Loucy (cell line): ENCODE data around the gene LRRC42.

ENCODE experiments used
- H2AFZ ChIP-seq: fragments of 200-600 bp; sonication (generic); 2 replicates; pipeline ENCODE4 v1.6.0; 2016; ENCODE audit warnings: antibody characterized with exemption, mild to moderate bottlenecking, low read length, moderate library complexity
- H3F3A ChIP-seq: fragments of 200-600 bp; 2 replicates; pipeline ENCODE4 v1.6.0; 2016; ENCODE audit warnings: antibody characterized with exemption, low read depth, mild to moderate bottlenecking
- H3K27me3 ChIP-seq: fragments of 200-600 bp; sonication (generic); 2 replicates; pipeline ENCODE4 v1.6.1; 2014; ENCODE audit warnings: low read length, mild to moderate bottlenecking; ENCODE audit not compliant: insufficient read depth, poor library complexity, severe bottlenecking
- H3K36me3 ChIP-seq: fragments of 200-600 bp; sonication (generic); 2 replicates; pipeline ENCODE4 v1.6.1; 2016; ENCODE audit warnings: low read length; ENCODE audit not compliant: insufficient read depth
- H3K4me1 ChIP-seq: fragments of 200-600 bp; sonication (generic); 2 replicates; pipeline ENCODE4 v1.5.1; 2014; ENCODE audit warnings: low read length, mild to moderate bottlenecking; ENCODE audit not compliant: insufficient read depth, poor library complexity, severe bottlenecking
- H3K4me2 ChIP-seq: fragments of 200-600 bp; sonication (generic); 2 replicates; pipeline ENCODE4 v1.6.0; 2014; ENCODE audit warnings: antibody characterized with exemption, low read length, low read depth, mild to moderate bottlenecking; ENCODE audit not compliant: poor library complexity, severe bottlenecking
- H3K4me3 ChIP-seq: fragments of 200-600 bp; sonication (generic); 2 replicates; pipeline ENCODE4 v1.5.1; 2014; ENCODE audit warnings: low read length, mild to moderate bottlenecking, mixed read lengths; ENCODE audit not compliant: poor library complexity, severe bottlenecking
- H3K79me2 ChIP-seq: fragments of 200-600 bp; sonication (generic); 2 replicates; pipeline ENCODE4 v1.6.1; 2014; ENCODE audit warnings: low read length; ENCODE audit not compliant: insufficient read depth
- H3K9ac ChIP-seq: fragments of 200-600 bp; sonication (generic); 2 replicates; pipeline ENCODE4 v1.6.0; 2014; ENCODE audit warnings: mild to moderate bottlenecking, low read depth, low read length, moderate library complexity; ENCODE audit not compliant: poor library complexity, severe bottlenecking
- H3K9me2 ChIP-seq: fragments of 200-600 bp; sonication (generic); replicated peaks from 2 replicates; pipeline ENCODE4 v1.6.1; 2016; ENCODE audit warnings: low read depth, low read length, mixed read lengths
- H3K9me3 ChIP-seq: fragments of 200-600 bp; sonication (generic); 2 replicates; pipeline ENCODE4 v1.6.1; 2014; ENCODE audit warnings: mild to moderate bottlenecking, antibody characterized with exemption, low read length, low read depth; ENCODE audit not compliant: insufficient read depth
- H4K20me1 ChIP-seq: fragments of 200-600 bp; sonication (generic); 2 replicates; pipeline ENCODE4 v1.6.0; 2014; ENCODE audit warnings: antibody characterized with exemption, low read length, mild to moderate bottlenecking; ENCODE audit not compliant: insufficient read depth, poor library complexity, severe bottlenecking
- EZH2phosphoT487 ChIP-seq: fragments of 200-600 bp; IDR thresholded peaks from 2 replicates; pipeline ENCODE4 v1.6.1; 2018; ENCODE audit warnings: antibody characterized with exemption, mild to moderate bottlenecking, moderate library complexity, borderline replicate concordance
- TF ChIP-seq, protein P1 (sequence below): fragments of 200-600 bp; sonication (generic); conservative IDR thresholded peaks from 2 replicates; pipeline ENCODE4 v1.5.1; 2014; ENCODE audit warnings: mild to moderate bottlenecking, antibody characterized with exemption, low read length

LRRC42 gene

DNA sequence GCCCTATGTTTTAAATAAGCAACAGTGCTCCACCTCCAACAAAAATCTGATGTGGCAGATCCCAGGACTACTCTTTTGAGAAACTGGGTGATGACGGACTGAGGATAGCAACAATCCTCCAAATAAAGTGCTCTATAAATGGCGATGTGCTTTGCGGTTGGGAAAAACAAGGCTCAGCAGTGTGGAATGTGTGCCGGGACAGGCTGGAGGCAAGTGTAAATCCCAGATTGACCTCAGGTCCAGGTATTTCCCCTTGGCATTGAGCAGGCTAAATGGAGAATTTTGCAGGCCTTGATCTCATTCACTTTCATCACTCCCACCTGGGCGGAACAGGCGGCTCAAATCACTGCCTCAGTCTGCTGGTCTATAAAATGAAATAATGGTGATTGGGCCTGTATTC, 35.1 kb downstream of the LRRC42 start:
- no peaks in the 10 kb centered on the region for H3K27me3 ChIP-seq
- H3K79me2 ChIP-seq: no peaks in the 10 kb centered on the region
- H4K20me1 ChIP-seq: no peaks in the 10 kb centered on the region
- no peaks in the 10 kb centered on the region for H3K36me3 ChIP-seq
- no peaks in the 10 kb centered on the region for H3K9me3 ChIP-seq
- peaks cover 5% of the 10 kb centered on the region for H3K4me1 ChIP-seq
- TF ChIP-seq EZH2phosphoT487: no peak
- TF ChIP-seq, protein P1, sequence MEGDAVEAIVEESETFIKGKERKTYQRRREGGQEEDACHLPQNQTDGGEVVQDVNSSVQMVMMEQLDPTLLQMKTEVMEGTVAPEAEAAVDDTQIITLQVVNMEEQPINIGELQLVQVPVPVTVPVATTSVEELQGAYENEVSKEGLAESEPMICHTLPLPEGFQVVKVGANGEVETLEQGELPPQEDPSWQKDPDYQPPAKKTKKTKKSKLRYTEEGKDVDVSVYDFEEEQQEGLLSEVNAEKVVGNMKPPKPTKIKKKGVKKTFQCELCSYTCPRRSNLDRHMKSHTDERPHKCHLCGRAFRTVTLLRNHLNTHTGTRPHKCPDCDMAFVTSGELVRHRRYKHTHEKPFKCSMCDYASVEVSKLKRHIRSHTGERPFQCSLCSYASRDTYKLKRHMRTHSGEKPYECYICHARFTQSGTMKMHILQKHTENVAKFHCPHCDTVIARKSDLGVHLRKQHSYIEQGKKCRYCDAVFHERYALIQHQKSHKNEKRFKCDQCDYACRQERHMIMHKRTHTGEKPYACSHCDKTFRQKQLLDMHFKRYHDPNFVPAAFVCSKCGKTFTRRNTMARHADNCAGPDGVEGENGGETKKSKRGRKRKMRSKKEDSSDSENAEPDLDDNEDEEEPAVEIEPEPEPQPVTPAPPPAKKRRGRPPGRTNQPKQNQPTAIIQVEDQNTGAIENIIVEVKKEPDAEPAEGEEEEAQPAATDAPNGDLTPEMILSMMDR: no peak
- H3K9me2 ChIP-seq: no peaks in the 10 kb centered on the region
- H3K4me2 ChIP-seq: no peak overlapping the region
- no peak overlapping the region for H3K9ac ChIP-seq
- H2AFZ ChIP-seq: no peak overlapping the region
- no peak overlapping the region for H3K4me3 ChIP-seq
- no peaks in the 10 kb centered on the region for H3F3A ChIP-seq

DNA sequence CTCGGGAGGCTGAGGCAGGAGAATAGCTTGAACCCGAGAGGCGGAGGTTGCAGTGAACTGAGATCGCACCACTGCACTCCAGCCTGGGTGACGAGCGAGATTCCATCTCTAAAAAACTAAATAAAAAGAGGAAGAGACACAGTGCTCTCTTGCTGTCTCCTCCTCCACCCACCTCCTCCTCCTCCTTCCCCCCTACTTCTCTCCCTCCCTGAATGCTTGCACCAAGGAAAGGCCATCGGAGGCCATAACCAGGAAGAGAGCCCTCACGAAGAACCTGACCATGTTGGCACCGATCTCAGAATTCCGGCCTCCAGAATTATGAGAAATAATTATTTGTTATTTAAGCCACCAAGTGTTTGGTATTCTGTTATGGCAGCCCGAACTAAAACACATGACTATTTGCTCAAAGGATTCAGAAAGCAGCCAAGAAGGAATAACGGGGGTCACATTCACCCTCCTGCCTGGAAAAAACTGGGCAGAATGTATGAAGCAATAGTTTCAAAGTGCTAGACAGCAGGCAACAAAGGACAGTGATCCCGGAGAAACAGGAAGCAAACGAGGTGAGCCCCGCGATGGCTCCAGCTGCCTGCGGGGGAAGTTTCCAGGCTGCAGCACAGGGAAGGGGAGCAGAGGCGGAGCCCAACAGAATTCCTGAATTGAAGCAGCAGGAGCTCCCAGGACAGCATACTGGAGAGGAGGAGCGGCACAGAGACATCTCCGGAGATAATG, 36.0 kb downstream of the LRRC42 start:
- H3K9me2 ChIP-seq: no peaks in the 10 kb centered on the region
- no peak overlapping the region for H3K9ac ChIP-seq
- no peaks in the 10 kb centered on the region for H3K36me3 ChIP-seq
- H3K79me2 ChIP-seq: no peaks in the 10 kb centered on the region
- H4K20me1 ChIP-seq: no peaks in the 10 kb centered on the region
- no peak for TF ChIP-seq EZH2phosphoT487
- TF ChIP-seq, protein P1: no peak
- no peak overlapping the region for H3K4me3 ChIP-seq
- H2AFZ ChIP-seq: peak overlapping the region; percentile 36; the same call in 1 of the 2 replicates
- no peaks in the 10 kb centered on the region for H3K4me1 ChIP-seq
- no peaks in the 10 kb centered on the region for H3K27me3 ChIP-seq
- H3F3A ChIP-seq: no peaks in the 10 kb centered on the region
- H3K9me3 ChIP-seq: no peaks in the 10 kb centered on the region
- no peak overlapping the region for H3K4me2 ChIP-seq

DNA sequence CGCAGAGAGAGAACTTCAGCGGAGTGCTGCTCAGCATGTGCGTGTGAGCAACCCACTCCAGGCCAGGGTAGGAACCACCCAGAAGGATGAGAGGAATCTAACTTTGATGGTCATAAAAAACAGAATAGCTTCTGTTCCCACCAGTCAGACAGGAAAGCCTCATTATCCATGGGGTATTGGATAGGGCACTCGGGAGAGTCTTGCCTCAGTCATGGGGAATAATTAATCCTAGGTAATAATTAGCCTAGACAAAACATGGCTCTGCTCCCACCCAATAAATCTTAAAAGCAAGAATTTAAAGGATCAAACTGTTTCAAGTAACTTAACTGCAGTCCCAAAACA, 36.6 kb downstream of the LRRC42 start:
- H3K9me2 ChIP-seq: no peaks in the 10 kb centered on the region
- H2AFZ ChIP-seq: peak overlapping the region; percentile 36; the same call in 1 of the 2 replicates
- no peaks in the 10 kb centered on the region for H3K36me3 ChIP-seq
- no peaks in the 10 kb centered on the region for H3K79me2 ChIP-seq
- H3K4me1 ChIP-seq: no peaks in the 10 kb centered on the region
- no peaks in the 10 kb centered on the region for H3F3A ChIP-seq
- H3K9me3 ChIP-seq: no peaks in the 10 kb centered on the region
- no peaks in the 10 kb centered on the region for H4K20me1 ChIP-seq
- no peak overlapping the region for H3K9ac ChIP-seq
- TF ChIP-seq, protein P1: no peak
- no peak for TF ChIP-seq EZH2phosphoT487
- H3K4me3 ChIP-seq: no peak overlapping the region
- H3K4me2 ChIP-seq: no peak overlapping the region
- H3K27me3 ChIP-seq: no peaks in the 10 kb centered on the region
